Vagina (tissue), 2 donors: ENCODE results near the gene NTSR1.

Source experiments
- POLR2AphosphoS5 ChIP-seq, 2 donors: sonication (generic); formaldehyde crosslinking; IDR thresholded peaks; one replicate each; pipeline ENCODE4 v1.9.0; 2017; ENCODE audit warnings: antibody characterized with exemption in 2 of 2, mild to moderate bottlenecking in 2 of 2, low read depth in 1 of 2; ENCODE audit not compliant: insufficient read depth in 1 of 2
- TF ChIP-seq, protein P1 (sequence below), 3 experiments: fragments of 450-650 bp in 2 of 3; fragments of 200-600 bp in 1 of 3; sonication (generic) in 1 of 3; IDR thresholded peaks; one replicate each; pipeline ENCODE4 v1.5.1; 2017 to 2019; ENCODE audit warnings: antibody characterized with exemption in 3 of 3, mild to moderate bottlenecking in 2 of 3, moderate library complexity in 2 of 3

DNA sequence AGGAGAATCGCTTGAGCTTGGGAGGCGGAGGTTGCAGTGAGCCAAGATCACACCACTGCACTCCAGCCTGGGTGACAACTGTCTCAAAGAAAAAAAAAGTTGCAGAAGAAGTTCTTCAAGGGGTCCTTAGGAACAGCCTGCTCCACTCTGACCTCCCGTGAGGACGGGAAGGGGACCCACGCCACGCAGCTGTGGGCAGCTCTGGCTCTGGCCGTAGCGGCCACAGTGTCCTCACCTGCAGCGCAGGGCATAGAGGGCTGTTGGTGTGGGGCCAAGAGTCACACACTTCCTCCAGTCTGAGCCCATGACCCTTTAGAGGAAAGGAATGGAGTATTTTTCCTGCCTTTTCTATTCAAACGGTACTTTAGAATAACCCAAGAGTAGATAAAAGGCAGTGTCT lies 5.4 kb downstream of the NTSR1 start:
- TF ChIP-seq, protein P1, sequence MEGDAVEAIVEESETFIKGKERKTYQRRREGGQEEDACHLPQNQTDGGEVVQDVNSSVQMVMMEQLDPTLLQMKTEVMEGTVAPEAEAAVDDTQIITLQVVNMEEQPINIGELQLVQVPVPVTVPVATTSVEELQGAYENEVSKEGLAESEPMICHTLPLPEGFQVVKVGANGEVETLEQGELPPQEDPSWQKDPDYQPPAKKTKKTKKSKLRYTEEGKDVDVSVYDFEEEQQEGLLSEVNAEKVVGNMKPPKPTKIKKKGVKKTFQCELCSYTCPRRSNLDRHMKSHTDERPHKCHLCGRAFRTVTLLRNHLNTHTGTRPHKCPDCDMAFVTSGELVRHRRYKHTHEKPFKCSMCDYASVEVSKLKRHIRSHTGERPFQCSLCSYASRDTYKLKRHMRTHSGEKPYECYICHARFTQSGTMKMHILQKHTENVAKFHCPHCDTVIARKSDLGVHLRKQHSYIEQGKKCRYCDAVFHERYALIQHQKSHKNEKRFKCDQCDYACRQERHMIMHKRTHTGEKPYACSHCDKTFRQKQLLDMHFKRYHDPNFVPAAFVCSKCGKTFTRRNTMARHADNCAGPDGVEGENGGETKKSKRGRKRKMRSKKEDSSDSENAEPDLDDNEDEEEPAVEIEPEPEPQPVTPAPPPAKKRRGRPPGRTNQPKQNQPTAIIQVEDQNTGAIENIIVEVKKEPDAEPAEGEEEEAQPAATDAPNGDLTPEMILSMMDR (IDR thresholded peaks at IDR 0.05): no peak
- no peak for TF ChIP-seq POLR2AphosphoS5 (IDR thresholded peaks at IDR 0.05; ENCODE audit: insufficient read depth in 1 of 2, low read depth in 1 of 2)
